HEK293T (cell line): ENCODE measurements around the gene HOXD3.

ENCODE experiments used
- ARNT ChIP-seq: fragments of 450-650 bp; IDR thresholded peaks from 2 replicates; pipeline ENCODE4 v1.6.1; 2017; ENCODE audit warnings: mild to moderate bottlenecking
- CTBP1 ChIP-seq: fragments of 450-650 bp; IDR thresholded peaks from 2 replicates; pipeline ENCODE4 v1.6.1; 2016; ENCODE audit warnings: borderline replicate concordance
- FOXA1 ChIP-seq: fragments of 450-650 bp; IDR thresholded peaks from 2 replicates; pipeline ENCODE4 v1.6.1; 2016; ENCODE audit warnings: mild to moderate bottlenecking
- FOXK2 ChIP-seq: fragments of 450-650 bp; IDR thresholded peaks from 2 replicates; pipeline ENCODE4 v1.6.1; 2016; ENCODE audit warnings: mild to moderate bottlenecking
- FOXM1 ChIP-seq: fragments of 450-650 bp; IDR thresholded peaks from 2 replicates; pipeline ENCODE4 v1.6.1; 2017; ENCODE audit warnings: mild to moderate bottlenecking, borderline replicate concordance
- L3MBTL2 ChIP-seq: fragments of 450-650 bp; conservative IDR thresholded peaks from 2 replicates; pipeline ENCODE4 v1.6.1; 2016; ENCODE audit warnings: mild to moderate bottlenecking
- LEF1 ChIP-seq: fragments of 450-650 bp; IDR thresholded peaks from 2 replicates; pipeline ENCODE4 v1.6.1; 2017; ENCODE audit warnings: mild to moderate bottlenecking, borderline replicate concordance
- SP1 ChIP-seq: fragments of 450-650 bp; IDR thresholded peaks from 2 replicates; pipeline ENCODE4 v1.6.1; 2017
- SUZ12 ChIP-seq: fragments of 450-650 bp; IDR thresholded peaks from 2 replicates; pipeline ENCODE4 v1.6.1; 2016; ENCODE audit warnings: mild to moderate bottlenecking

- TF ChIP-seq FOXM1 (no peak), CTBP1 (no peak), FOXK2 (no peak), SP1 (no peak), LEF1 (no peak), FOXA1 (no peak), ARNT (no peak), SUZ12 (no peak), L3MBTL2 (no peak)
Measured at GRCh38 chr2:176111309-176111663, 45.8 kb upstream of the HOXD3 start.
